DMS 273 (cell line): ENCODE measurements around the gene ITGA1.

Source experiments
- DNase-seq: peaks from one replicate; lab custom pipeline; 2025; ENCODE audit not compliant: unreplicated experiment; lab: John Stamatoyannopoulos, UW

Gene ITGA1

DNA sequence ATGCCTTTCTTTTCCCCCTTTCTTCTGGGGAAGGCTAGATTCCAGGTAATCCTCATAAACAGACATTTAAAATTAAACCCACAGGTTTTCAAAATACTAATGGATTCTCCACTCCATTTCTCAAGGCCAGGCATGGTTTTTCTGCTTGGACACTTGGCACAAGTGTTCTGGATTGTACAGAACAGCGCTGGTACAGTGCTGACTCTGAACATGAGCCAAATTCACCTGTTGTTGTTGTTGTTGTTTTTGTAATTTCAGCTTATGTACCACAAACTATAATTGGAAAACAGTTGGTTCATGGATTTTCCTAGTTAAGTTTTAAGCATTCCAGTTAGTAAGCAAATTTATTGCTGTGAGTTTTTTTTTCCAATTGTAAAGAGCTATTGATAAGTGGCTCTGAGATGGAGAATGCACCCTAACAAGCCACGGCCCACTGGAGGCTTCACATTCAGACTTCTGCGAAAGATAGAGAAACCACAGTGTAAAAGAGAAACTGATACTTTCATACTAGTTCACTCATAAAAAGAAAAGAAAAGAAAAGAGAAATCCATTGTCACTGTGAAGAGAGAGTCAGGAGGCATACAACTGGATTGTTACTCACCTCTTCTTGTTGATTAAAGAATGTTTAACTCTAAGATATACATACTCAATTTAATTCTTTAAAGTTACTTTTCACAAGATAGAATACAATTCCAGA is 16.2 kb upstream of the ITGA1 start:
- DNase-seq = no peak

- no peak for DNase-seq
Measured at GRCh38 chr5:52772668-52773067, 15.0 kb upstream of the ITGA1 start.

- DNase-seq = no peak
Measured at GRCh38 chr5:52773342-52773741, 14.4 kb upstream of the ITGA1 start.

- DNase-seq = no peak
Measured at GRCh38 chr5:52774005-52774410, 13.7 kb upstream of the ITGA1 start.

- no peak for DNase-seq
Measured at GRCh38 chr5:52776116-52776515, 11.6 kb upstream of the ITGA1 start.

DNA sequence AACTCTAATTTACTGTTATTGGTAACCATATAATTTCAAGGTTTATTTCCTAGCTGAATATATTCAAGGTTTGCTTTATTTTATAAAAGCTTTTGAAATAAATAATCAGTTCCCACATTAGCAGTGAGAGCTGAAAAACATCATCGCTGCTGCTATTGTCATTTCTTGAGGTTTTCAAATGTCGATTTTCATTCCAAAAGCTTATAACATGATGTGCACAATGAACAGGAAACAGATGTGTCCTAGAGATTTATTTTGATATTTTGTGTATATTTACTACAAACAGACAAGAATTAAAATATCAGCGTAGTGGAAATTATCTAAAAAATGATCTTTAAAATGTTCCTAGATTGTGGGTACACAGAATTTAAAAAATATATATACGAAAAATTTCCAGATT is 10.5 kb upstream of the ITGA1 start:
- no peak for DNase-seq

DNA sequence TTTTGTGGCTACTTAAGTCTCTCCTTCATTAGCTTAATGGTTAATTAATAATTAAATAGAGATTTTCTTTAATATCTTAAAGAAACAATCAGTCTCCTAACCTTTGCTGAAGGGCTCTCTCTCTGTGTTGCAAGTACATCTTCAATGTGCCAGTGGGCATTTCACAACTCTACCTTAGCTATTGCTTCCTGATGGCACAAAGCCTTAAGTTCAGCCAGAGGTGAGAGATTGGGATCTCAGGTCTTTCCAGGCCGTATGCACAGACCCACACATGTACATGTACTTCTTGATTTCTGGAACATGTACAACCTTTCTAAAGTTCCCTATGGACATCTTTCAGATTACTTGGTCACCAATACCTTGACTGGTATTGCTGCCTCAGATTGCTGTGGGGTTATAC is 8.9 kb upstream of the ITGA1 start:
- DNase-seq = peak; percentile 1

DNA sequence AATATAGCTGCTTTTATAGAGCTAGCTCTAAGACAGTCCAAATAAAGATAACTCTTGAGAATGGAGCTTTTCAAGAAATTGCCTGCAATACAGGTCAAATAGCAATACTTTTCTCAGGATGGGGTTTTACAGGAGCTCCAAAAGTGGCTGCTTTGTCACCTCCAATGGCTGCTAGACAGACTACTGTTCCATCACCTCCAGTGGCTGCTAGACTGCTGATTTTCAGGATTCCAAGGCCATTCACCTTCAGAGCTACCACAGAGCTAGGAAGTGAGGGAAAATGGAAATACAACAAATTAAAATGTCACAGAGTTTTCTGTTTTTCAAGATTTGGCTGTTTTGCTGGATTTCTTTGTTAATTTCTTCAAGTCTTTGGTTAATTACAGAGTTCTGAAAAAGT is 8.5 kb upstream of the ITGA1 start:
- no peak for DNase-seq

DNA sequence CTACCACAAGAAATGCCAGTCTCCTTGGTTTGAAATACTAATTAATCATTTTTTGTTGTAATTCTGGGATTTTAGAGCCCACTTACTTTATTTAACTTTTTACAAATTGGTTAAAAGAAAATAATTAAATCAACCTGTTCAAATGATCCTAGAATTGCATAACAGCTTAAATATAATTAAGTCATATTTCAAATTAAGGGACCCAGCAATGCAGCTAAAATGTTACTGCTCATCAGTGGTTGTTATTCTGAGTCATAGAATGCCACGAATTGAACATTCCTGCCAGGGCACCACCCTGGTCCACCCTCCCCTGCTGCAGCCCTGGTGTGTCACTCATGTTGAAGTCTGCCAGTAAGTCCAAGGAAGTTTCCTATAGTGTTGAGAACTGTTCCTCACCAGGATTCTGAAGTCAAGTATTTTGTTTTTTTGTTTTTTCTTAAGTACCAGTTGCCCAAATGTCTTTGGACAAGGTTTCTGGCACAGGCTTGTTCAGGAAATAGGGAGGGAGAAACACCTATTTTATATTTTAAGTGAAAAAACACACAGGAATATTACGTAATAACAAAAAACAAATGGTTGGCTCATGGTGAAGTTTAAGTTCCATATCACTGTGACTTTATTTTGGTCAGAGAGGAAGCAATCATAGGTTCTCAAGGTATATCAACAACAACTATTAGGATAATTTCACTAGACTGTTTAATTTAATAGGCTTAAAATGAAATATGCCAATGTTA is 4.3 kb upstream of the ITGA1 start:
- DNase-seq = no peak

DNA sequence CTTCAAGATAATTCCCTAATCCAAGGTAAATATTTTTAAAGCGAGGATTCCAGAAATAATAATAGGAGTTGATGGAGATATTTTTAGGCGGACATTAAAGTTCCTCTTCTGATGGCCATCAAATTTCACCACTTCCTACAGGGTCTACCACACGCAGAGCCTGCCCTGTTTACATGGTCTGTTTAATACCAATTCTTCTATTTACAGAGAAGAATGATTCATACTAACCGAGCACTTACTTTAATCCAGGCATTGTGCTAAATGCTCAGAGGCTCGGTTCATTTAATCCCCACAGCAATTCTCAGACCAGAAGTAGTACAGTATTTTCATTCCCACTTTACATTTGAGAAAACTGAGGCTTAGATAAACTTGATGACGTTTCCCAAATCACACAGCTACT is 3.0 kb upstream of the ITGA1 start:
- DNase-seq = no peak

GRCh38 chr5:52786391-52786790 is 1.3 kb upstream of the ITGA1 start:
- DNase-seq = no peak

GRCh38 chr5:52786949-52787599 is 642 bp upstream of the ITGA1 start:
- DNase-seq = no peak

DNA sequence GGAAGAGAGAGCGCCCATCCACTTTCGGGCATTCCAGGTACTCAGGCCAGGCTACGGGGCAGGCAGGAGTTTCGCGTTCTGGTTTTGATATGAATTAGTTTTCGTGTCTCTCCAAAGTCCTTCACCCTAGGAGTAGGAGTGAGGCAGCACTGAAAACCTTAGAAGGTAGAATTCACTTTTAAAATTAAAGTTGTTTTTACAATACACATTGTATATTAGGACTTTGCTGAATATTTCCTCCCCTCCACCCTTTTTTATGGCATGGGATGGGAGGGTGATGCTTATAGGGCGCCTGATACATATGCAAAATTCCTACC is 747 bp downstream of the ITGA1 start:
- DNase-seq = no peak

DNA sequence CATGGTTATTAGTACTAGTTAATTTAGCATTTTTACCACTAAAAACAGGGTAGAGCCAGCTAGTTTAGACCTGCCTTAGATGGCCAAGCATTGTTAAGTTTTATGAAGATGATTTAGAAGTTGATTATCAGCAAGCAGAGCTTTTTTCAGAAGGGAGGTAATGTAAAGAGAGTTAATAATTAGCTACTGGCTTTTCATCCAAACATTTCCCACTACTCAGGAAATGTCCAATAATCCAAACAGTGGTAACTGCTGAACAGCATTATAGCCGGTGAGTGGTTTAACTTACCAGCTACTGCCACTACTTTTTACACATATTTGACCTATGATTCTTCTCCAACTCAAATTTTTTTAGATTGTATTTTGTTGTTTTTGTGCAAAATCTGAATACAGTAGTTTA is 1.7 kb downstream of the ITGA1 start:
- DNase-seq = no peak

- DNase-seq = no peak
Measured at GRCh38 chr5:52789851-52790250, 2.1 kb downstream of the ITGA1 start.

DNA sequence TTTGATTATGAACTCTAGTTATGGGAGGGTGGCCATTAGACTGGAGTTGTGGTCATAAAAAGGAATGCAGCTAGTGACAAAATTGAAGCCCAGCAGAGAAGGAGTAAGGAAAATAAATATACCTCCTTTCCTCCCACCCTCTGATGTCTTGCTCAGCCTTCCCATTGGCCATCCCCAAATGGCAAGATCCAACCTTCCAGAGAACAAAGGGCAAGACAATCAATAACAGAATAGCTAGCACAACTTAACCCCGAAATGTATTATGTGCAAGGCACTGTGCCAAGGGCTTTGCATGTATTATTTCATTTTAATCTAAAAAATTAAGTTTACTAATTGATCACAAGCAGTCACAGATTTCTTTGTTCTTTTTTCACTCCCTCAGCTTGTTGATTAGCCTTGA is 3.6 kb downstream of the ITGA1 start:
- DNase-seq = no peak

GRCh38 chr5:52794519-52794918 is 6.8 kb downstream of the ITGA1 start:
- no peak for DNase-seq

GRCh38 chr5:52796031-52796430 is 8.3 kb downstream of the ITGA1 start:
- no peak for DNase-seq

- no peak for DNase-seq
Measured at GRCh38 chr5:52796516-52797103, 8.9 kb downstream of the ITGA1 start.

GRCh38 chr5:52798938-52799337 is 11.2 kb downstream of the ITGA1 start:
- DNase-seq = no peak

DNA sequence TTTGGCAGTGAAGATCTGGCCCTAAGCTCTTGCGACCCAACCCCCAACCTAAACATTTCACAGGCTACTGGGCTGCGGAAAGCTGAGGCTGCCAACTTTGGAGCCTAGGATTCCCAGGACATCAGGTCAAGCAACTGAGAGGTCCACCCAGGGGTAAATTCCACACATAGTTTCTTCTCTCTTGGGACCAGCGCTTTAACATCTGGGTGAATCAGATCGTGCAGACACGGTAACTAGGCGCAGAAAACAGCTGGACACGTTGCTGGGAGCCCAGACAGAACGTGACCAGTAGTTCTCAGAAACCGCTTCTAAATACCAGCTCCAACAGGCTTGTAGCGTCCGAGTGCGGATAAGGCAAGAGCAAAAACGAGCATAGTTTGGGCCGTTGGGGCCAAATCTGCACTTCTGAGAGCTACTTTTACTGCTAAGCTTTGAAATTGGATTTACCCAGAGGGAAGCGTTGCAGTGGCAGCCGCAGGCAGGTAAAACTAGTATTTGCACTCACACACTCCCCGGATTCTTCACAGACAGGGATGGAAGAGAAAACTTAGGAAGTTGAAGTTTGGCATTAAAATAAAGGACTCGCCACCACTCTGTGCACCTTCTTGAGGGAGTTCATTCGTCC is 11.8 kb downstream of the ITGA1 start:
- DNase-seq = peak; percentile 54

DNA sequence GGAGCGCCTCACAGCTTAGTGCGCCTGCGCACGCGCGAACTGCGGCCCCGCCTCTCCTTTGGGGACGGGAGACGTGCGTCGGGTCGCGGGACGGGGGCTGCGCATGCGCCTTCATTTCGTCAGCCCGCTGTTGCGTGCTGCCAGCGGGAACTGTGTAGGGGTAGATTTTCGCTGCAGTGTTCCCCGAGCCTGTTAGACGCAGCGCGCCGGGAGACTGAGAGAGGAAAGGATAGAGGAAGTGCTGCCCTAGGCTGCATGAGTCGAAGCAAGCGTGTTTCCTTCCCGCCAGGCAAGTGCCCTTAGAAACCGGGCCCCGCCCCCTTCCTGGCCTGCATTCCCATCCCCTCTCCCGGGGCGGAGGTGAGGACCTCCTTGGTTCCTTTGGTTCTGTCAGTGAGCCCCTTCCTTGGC is 12.3 kb downstream of the ITGA1 start:
- DNase-seq = peak; percentile 97
